ENCODE measurements around the gene TMEM147. TPM values are rescaled to one million over a fixed set of nuclear protein-coding genes. Genes with fewer than 3 reads are reported as not detected.

TMEM147 gene
- total and polyA plus RNA-seq, 2 donors (not counting 3 experiments of a cell fraction or from before 2014, with no cell fraction given), result 75.8 to 214 TPM

DNA sequence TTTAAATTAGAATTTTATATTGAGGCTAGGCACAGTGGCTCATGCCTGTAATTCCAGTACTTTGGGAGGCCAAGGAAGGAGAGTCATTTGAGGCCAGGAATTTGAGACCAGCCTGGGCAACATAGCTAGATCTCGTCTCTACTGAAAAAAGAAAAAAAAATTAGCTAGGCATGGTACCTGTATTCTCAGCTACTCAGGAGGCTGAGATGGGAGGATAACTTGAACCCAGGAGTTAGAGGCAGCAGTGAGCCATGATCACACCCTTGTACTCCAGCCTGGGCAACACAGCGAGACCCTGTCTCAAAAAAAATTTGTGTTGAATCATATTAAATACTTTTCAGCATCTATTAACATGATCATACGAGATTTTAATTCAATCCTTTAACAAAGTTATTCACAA, 45.4 kb downstream of the TMEM147 start:
- Histone ChIP-seq H3K79me2 (ENCODE audit: control insufficient read depth, insufficient read depth, low read length) (no peaks in the 10 kb centered on the region), H3K27ac (ENCODE audit: insufficient read depth, low read depth, low read length) (no peak overlapping the region), H3K4me3 (replicated peaks in 1 of 3; ENCODE audit: insufficient read depth in 1 of 3, low read depth in 1 of 3, low read length in 3 of 3) (no peak overlapping the region), H3K36me3 (ENCODE audit: control insufficient read depth in 2 of 2, extremely low read depth in 1 of 2, insufficient read depth in 2 of 2, low read length in 2 of 2) (no peaks in the 10 kb centered on the region), H3K4me2 (ENCODE audit: insufficient read depth, low read length) (no peak overlapping the region), H2AFZ (ENCODE audit: low read depth, low read length) (no peak overlapping the region), H3K9me1 (replicated peaks; ENCODE audit: control insufficient read depth, extremely low read depth, insufficient read depth, low read length) (no peaks in the 10 kb centered on the region), H4K20me1 (replicated peaks; ENCODE audit: control insufficient read depth, extremely low read depth, insufficient read depth, low read length) (no peaks in the 10 kb centered on the region), H3K9ac (replicated peaks; ENCODE audit: extremely low read depth, insufficient read depth, low read length) (no peak overlapping the region), H3K27me3 (ENCODE audit: control insufficient read depth in 2 of 2, insufficient read depth in 2 of 2, low read length in 2 of 2) (no peaks in the 10 kb centered on the region), H3K9me3 (replicated peaks; ENCODE audit: control insufficient read depth, insufficient read depth, low read length) (no peaks in the 10 kb centered on the region), H3K4me1 (ENCODE audit: control insufficient read depth, extremely low read depth, insufficient read depth, low read length) (no peaks in the 10 kb centered on the region)
- dilution Hi-C loops (cut with MboI; ENCODE audit: extremely low pct_ligation_motif_present, low sequenced_read_pairs), result no loop called here
- BruUV-seq (replicated peaks), result no TSS peak
- TF ChIP-seq FOS (IDR thresholded peaks at IDR 0.05; ENCODE audit: borderline replicate concordance, insufficient read depth, low read length), result no peak
- TF ChIP-seq JUN (IDR thresholded peaks at IDR 0.05; ENCODE audit: borderline replicate concordance, insufficient read depth, insufficient read length, low read depth), result no peak
- TF ChIP-seq MYC (IDR thresholded peaks at IDR 0.05; ENCODE audit: low read depth, low read length), result no peak
- no peak for TF ChIP-seq EZH2 (IDR thresholded peaks at IDR 0.05; ENCODE audit: borderline replicate concordance, low read depth, low read length, severe bottlenecking)
- TF ChIP-seq POLR2AphosphoS5 (IDR thresholded peaks at IDR 0.05; ENCODE audit: insufficient read depth, low read depth, low read length), result no peak
- no peak for TF ChIP-seq POLR2A (IDR thresholded peaks at IDR 0.05; ENCODE audit: low read depth, low read length)
- TF ChIP-seq GATA2 (IDR thresholded peaks at IDR 0.05; ENCODE audit: insufficient read depth, insufficient read length, low read depth, low read length), result no peak
- TF ChIP-seq, protein P1, sequence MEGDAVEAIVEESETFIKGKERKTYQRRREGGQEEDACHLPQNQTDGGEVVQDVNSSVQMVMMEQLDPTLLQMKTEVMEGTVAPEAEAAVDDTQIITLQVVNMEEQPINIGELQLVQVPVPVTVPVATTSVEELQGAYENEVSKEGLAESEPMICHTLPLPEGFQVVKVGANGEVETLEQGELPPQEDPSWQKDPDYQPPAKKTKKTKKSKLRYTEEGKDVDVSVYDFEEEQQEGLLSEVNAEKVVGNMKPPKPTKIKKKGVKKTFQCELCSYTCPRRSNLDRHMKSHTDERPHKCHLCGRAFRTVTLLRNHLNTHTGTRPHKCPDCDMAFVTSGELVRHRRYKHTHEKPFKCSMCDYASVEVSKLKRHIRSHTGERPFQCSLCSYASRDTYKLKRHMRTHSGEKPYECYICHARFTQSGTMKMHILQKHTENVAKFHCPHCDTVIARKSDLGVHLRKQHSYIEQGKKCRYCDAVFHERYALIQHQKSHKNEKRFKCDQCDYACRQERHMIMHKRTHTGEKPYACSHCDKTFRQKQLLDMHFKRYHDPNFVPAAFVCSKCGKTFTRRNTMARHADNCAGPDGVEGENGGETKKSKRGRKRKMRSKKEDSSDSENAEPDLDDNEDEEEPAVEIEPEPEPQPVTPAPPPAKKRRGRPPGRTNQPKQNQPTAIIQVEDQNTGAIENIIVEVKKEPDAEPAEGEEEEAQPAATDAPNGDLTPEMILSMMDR (IDR thresholded peaks at IDR 0.05; ENCODE audit: extremely low read depth in 1 of 2, insufficient read depth in 1 of 2, low read depth in 1 of 2, low read length in 2 of 2), result no peak
- TF ChIP-seq, protein P2, sequence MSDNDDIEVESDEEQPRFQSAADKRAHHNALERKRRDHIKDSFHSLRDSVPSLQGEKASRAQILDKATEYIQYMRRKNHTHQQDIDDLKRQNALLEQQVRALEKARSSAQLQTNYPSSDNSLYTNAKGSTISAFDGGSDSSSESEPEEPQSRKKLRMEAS (IDR thresholded peaks at IDR 0.05; ENCODE audit: insufficient read depth, insufficient read length), result no peak
- POLR2A ChIA-PET, result no interaction called here
- intact Hi-C loops (cut with micrococcal nuclease), result no loop called here
- DNase-seq (ENCODE audit: low read depth, low spot score) (no peak), FAIRE-seq (no peak)
- CTCF ChIA-PET, result no interaction called here
